Fibroblast of skin of abdomen (primary cell): ENCODE data around the gene ID1. TPM values are rescaled to one million over a fixed set of nuclear protein-coding genes. Genes with fewer than 3 reads are reported as not detected.

ENCODE experiments used
- DNase-seq: peaks from one replicate; pipeline ENCODE4 v3.0.0-alpha.2; 2013
- polyA plus RNA-seq, 2 experiments: library from polyadenylated mRNA; unstranded; fragments of 120-200 nt; gene quantifications; one replicate each; pipeline ENCODE4 v1.2.1, GENCODE V29; 2013; ENCODE audit not compliant: insufficient read length in 2 of 2

Gene ID1
- polyA plus RNA-seq (2013, experiment 1 of 2; ENCODE audit: insufficient read length), result 37.9 TPM
- polyA plus RNA-seq (2013, experiment 2 of 2; ENCODE audit: insufficient read length), result 40.6 TPM

DNA sequence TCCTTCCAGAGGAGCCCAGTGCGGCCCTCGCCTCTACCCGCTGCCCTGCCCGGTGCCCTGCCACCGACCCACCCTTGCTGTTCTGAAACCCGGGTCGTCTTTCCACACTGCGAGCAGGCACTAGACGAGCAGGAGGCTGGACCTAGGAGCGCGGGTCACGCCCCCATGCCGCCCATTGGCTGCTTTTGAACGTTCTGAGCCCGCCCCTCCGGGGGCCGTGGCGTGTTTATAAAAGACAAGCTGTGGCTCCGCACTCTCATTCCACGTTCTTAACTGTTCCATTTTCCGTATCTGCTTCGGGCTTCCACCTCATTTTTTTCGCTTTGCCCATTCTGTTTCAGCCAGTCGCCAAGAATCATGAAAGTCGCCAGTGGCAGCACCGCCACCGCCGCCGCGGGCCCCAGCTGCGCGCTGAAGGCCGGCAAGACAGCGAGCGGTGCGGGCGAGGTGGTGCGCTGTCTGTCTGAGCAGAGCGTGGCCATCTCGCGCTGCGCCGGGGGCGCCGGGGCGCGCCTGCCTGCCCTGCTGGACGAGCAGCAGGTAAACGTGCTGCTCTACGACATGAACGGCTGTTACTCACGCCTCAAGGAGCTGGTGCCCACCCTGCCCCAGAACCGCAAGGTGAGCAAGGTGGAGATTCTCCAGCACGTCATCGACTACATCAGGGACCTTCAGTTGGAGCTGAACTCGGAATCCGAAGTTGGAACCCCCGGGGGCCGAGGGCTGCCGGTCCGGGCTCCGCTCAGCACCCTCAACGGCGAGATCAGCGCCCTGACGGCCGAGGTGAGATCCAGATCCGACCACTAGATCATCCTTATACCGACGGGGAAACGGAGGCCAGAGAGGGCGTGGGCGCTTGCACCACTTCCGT, at the start of gene ID1:
ID1 (plus strand) TSS at position 259 of the 871 bp plus-strand sequence; CDS start at position 358, 99 bp downstream.
- DNase-seq, result peak; percentile 95

GRCh38 chr20:31559704-31560093, 45.4 kb upstream of the ID1 start:
- no peak for DNase-seq

GRCh38 chr20:31560094-31560745, 44.9 kb upstream of the ID1 start:
- DNase-seq, result peak; percentile 77

DNA sequence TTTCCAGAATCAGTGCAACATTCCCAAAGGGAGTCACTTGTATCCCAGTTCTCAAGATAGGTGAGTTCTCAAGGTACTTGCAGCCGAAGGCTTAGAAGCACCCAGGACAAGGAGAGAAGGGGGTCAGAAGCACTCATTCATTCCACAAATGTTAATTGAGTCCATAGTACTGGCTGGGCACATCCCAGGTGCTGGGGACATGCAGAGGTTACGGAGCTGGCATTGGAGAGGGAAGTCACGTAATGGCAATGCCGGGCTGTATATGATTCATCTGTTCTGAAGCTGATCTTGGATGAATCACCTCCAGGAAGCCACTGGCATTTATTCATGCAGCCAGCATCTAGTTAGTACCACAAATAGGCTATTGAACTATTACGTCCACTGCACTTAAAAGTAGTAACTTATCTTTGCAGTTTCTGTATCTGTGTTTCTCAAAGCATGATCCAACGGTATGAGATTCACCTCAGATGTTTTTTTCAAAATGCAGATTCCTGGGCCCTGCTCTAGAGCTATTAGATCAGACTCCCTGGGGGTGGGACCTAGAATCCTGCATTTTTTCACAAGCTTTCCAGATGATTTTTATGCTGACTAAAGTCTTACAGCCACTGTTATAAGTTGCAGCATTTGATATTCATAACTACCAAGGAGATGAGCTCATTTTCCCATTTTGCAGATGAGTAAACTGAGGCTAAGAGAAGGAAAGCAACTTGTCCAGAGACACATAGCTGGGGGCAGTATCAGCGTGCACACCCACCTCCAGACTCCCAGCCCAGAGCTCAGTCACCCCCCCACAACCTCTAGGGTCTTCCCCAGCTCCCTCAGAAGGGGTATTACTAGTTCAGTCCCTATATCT, 44.1 kb upstream of the ID1 start:
- peak; percentile 93 for DNase-seq

DNA sequence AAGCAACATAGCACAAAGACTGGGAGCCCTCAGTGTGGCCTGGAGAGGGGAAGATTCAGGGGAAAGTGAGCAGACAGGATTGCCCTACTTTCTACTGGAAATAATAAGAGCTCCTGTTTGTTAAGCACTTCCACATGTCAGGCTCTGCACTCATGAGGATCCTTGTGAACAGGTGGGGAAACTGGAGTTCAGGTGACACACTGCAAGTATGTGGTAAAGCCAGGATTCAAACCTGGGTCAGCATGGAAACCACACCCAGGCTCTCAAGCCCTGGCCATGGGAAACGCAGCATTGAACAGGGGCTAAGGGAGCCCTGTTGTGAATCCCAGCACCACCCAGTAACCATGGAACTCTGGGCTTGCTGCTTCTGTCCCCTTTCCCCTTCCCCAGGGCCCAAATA, 42.8 kb upstream of the ID1 start:
- no peak for DNase-seq

DNA sequence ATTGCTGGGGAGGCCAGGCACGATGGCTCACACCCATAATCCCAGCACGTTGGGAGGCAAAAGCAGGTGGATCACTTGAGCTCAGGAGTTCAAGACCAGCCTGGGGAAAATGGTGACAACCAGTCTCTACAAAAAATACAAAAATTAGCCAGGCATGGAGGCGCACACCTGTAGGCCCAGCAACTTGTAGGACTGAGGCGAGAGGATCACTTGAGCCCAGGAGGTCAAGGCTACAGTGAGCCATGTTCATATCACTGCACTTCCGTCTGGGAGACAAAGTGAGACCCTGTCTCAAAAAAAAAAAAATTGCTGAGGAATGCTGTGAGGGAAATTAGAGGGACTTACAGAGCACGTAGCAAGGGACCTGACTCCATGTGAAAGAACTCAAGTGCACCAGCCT, 40.8 kb upstream of the ID1 start:
- no peak for DNase-seq

- no peak for DNase-seq
Observed at GRCh38 chr20:31565699-31566318, 39.3 kb upstream of the ID1 start.

- DNase-seq, result no peak
Observed at GRCh38 chr20:31566319-31566657, 38.8 kb upstream of the ID1 start.

DNA sequence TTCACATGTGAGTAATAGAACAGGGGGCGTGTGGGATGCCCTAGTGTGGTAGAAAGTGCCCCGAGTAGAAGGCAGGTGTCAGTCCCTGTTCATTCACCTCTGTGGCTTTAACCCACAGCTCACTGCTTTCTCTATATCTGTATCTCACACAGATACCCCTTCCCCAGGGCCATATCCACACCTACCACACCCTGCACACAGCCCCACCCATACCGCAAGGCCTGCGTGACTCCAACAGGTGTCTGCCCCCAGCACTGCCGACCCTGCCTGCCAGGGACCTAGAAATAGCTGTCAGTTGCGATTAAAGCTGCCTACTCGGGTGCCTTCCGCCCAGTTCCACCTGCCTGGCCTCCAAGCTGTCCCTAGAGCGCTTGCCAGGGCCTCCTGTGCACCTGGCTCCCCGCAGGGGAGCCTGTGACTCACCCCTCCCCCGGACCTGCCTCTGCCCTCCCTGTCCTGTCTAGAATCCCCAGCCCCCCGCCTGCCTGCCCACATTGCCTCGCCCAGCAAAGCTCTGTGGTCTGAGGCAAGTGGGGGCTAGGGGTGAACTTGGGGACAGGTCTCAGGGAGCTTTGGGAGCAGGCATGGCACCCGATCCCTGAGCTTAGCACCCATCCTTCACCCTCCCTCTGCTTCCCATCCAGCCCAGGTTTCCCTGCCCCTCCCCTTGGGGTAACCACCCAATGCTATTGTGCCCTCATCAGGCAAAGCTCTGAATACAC, 38.3 kb upstream of the ID1 start:
- no peak for DNase-seq

DNA sequence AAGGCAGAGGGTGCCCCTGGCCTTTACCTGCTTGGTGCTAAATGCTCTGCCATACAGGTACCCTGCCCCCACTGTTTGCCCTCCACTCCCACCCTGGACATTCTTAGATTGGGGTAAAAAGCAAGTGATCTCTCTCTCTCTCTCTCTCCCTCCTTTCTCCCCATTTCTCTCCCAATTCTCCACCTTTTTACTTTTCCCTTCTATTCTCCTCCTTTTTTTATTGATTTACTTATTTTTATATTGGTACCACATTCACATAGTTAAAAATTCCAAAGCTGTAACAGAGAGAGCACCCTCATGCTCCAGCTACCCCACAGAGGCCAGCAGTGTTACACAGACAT, 37.7 kb upstream of the ID1 start:
- no peak for DNase-seq

- DNase-seq, result no peak
Observed at GRCh38 chr20:31568041-31568731, 36.9 kb upstream of the ID1 start.

DNA sequence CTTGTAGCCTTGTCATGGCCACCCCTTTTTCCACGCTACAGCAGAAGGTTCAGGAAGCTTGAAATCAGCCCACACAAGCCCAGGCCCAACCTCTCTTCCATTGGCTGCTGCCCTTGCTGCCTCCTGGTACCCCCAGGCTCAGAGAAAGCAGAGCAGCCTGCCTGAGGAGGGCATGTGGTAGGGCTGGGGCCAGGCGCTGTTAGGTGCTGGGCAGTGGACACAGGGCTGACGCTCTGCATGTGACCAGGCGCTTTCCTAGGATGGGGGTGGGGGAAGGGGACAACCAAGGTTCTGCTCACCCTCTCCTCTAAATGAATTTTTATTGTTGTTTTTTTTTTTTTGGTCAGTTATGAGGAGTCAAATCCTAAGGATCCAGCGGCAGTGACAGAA, 36.3 kb upstream of the ID1 start:
- no peak for DNase-seq

GRCh38 chr20:31569163-31570020, 35.7 kb upstream of the ID1 start:
- peak; percentile 49 for DNase-seq

- DNase-seq, result no peak
Observed at GRCh38 chr20:31570021-31570463, 35.0 kb upstream of the ID1 start.

DNA sequence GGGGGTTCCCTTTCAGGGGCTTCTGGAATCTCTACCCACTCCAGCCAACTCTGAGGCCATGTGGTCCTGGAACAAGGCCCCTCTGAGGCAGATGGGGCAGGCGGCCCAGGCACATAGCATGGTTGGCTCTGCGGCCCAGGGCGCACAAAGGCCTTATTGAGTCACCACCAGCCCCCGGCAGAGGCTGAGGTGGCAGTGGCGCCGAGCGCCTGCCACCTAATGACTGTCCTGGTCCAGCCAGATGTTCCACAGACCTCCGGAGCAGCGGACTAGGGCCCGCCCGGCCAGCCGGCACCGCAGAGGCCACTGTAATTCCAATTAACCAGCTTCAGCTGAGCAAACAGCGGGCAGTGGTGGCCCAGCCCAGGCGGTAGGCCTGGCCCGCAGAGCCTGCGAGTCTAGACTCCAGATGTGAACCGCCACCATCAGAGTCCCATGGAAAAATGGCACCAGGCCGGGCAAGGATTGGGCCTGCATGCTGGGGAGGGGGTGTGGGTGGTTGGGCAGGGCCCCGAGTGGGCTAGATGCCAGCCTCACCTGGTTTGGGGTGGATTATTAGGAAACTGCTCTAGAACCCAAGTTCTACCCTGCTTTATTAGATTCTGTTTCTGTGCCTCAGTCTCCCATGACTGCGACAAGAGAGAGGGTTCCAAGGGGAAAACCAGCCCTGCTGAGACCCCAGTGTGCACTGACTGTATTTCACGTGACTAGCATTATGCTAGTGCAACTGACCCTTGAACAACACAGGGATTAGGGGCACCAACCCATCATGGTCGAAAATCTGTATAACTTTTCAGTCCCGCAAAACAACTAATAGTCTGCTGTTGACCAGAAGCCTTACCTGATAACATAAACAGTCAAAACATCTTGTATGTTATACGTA, 34.1 kb upstream of the ID1 start:
- peak; percentile 51 for DNase-seq

DNA sequence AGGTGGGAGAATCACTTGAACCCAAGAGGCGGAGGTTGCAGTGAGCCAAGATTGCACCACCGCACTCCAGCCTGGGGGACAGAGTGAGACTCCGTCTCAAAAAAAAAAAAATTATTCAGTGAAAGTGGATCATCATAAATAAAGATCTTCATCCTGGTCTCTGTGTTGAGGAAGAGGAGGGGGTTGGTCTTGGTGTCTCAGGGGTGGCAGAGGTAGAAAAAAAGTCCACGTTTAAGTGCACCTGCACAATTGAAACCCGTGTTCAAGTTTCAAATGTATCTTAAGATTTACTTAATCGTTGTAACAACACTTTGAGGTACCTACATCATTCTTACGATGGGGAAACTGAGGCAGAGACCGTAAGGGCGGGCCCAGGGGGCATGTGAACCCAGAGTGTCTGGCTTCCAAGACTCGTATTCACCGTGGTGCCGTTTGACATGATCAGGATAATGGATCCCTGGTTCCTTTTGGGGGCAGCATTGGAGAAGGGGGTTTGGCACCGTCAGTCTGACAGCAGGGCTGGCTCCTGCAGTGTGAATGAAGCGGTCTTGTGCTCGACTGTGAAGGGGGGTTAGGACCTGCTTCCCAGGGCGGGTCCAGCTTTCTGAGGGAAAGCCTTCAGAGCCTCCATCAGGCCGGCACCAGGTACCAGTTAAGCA, 32.9 kb upstream of the ID1 start:
- DNase-seq, result no peak

DNA sequence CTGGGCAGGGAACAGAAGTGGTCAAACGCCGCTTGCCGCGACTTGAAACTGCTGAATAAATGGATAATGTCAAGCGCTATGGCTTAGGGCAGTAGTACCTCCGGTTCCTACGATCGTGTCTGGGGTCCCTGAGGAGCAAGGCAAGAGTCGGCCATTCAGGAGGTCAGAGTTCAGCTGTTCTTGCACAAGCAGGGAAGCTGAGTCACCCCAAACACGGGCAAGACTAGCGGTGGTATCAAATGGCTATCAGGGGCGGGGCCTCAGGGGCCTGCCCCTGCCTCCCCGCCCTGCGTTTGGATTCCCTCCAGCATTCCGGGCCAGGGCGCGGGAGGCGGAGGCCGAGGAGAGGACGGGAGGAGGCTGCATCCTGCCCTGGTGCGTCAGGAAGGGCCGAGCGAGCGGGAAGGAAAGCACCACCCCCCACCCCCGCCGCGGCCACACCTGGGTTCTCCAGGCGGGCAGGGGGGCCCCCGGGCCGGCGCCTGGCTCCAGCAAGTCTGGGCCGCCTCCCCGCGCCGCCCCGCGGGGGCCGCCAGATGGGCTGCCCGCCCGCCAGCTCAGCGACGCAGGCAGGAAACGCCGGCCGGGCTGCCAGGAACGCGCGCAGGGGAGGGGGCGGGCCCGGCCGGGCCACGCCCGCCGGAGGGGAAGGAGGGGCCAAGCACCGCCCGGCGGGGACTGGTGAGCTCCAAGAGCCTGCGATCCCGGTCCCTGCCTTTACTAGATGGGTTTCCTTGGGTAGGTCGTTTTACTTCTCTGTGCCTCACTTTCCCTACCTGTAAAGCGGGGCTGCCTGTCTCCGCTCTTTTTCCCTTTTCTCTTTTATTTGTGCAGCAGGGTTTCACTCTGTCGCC, 32.2 kb upstream of the ID1 start:
- peak; percentile 99 for DNase-seq
